Neural progenitor cell (in vitro differentiated cells): ENCODE results near the gene TSPAN32. TPM values are rescaled to one million over a fixed set of nuclear protein-coding genes. Genes with fewer than 3 reads are reported as not detected.

Experiments
- DNase-seq: peaks from one replicate; pipeline ENCODE4 v3.0.0-alpha.2; 2016; ENCODE audit warnings: low spot score
- H2AFZ ChIP-seq: fragments of 200-600 bp; sonication (generic); replicated peaks from 2 replicates; pipeline ENCODE4 v1.6.1; 2016; ENCODE audit warnings: antibody characterized with exemption
- H3F3A ChIP-seq: fragments of 200-600 bp; sonication (generic); 2 replicates; pipeline ENCODE4 v1.6.1; 2016; ENCODE audit warnings: antibody characterized with exemption, low read depth
- H3K27ac ChIP-seq: fragments of 200-600 bp; sonication (generic); 2 replicates; pipeline ENCODE4 v1.5.1; 2016; ENCODE audit warnings: mild to moderate bottlenecking
- H3K27me3 ChIP-seq: fragments of 200-600 bp; sonication (generic); 2 replicates; pipeline ENCODE4 v1.6.1; 2016; ENCODE audit warnings: mild to moderate bottlenecking, moderate library complexity
- H3K36me3 ChIP-seq: fragments of 200-600 bp; sonication (generic); 2 replicates; pipeline ENCODE4 v1.5.1; 2016
- H3K4me1 ChIP-seq: fragments of 200-600 bp; sonication (generic); 2 replicates; pipeline ENCODE4 v1.6.1; 2016; ENCODE audit warnings: mixed run types
- H3K4me2 ChIP-seq: fragments of 200-600 bp; sonication (generic); 2 replicates; pipeline ENCODE4 v1.6.1; 2016
- H3K4me3 ChIP-seq: fragments of 200-600 bp; sonication (generic); 2 replicates; pipeline ENCODE4 v1.5.1; 2016
- H3K79me2 ChIP-seq: fragments of 200-600 bp; sonication (generic); 2 replicates; pipeline ENCODE4 v1.6.1; 2016; ENCODE audit warnings: low read depth
- H3K9ac ChIP-seq: fragments of 200-600 bp; sonication (generic); 2 replicates; pipeline ENCODE4 v1.6.1; 2016
- H3K9me3 ChIP-seq: fragments of 200-600 bp; sonication (generic); 2 replicates; pipeline ENCODE4 v1.5.1; 2016; ENCODE audit warnings: low read depth
- H4K20me1 ChIP-seq: fragments of 200-600 bp; sonication (generic); 2 replicates; pipeline ENCODE4 v1.6.1; 2016; ENCODE audit warnings: low read depth
- H3K27ac Mint-ChIP-seq: 3 replicates; pipeline ENCODE4 v1.8.0; 2021; ENCODE audit warnings: mixed read lengths
- H3K27me3 Mint-ChIP-seq: 2 replicates; pipeline ENCODE4 v1.8.0; 2022; ENCODE audit warnings: low read depth, mild to moderate bottlenecking, inconsistent platforms, moderate library complexity, mixed read lengths; ENCODE audit not compliant: insufficient read depth
- H3K36me3 Mint-ChIP-seq: 3 replicates; pipeline ENCODE4 v1.8.0; 2021; ENCODE audit warnings: mixed read lengths
- H3K4me1 Mint-ChIP-seq: 3 replicates; pipeline ENCODE4 v1.8.0; 2021; ENCODE audit warnings: mixed read lengths
- H3K4me3 Mint-ChIP-seq: 3 replicates; pipeline ENCODE4 v1.8.0; 2021; ENCODE audit warnings: mild to moderate bottlenecking, moderate library complexity, mixed read lengths
- H3K9me3 Mint-ChIP-seq: 3 replicates; pipeline ENCODE4 v1.8.0; 2020; ENCODE audit warnings: mixed read lengths
- EZH2 ChIP-seq: fragments of 200-600 bp; sonication (generic); IDR thresholded peaks from 2 replicates; pipeline ENCODE4 v1.6.1; 2017; ENCODE audit warnings: antibody characterized with exemption, mild to moderate bottlenecking, moderate library complexity
- EZH2phosphoT487 ChIP-seq: fragments of 200-600 bp; sonication (generic); IDR thresholded peaks from 2 replicates; pipeline ENCODE4 v1.6.1; 2017; ENCODE audit warnings: antibody characterized with exemption
- total RNA-seq: library from RNA; depleted of rRNA; stranded (reverse); fragments of >200 nt; gene quantifications from 2 replicates; pipeline ENCODE4 v1.2.3, GENCODE V29; 2015; ENCODE audit warnings: low replicate concordance
- TF ChIP-seq, protein P1 (sequence below): fragments of 200-600 bp; sonication (generic); IDR thresholded peaks from 2 replicates; pipeline ENCODE4 v1.5.1; 2017; ENCODE audit warnings: antibody characterized with exemption, mild to moderate bottlenecking

TSPAN32 gene
- total RNA-seq, 1 donor from 2014 or later, result not detected

DNA sequence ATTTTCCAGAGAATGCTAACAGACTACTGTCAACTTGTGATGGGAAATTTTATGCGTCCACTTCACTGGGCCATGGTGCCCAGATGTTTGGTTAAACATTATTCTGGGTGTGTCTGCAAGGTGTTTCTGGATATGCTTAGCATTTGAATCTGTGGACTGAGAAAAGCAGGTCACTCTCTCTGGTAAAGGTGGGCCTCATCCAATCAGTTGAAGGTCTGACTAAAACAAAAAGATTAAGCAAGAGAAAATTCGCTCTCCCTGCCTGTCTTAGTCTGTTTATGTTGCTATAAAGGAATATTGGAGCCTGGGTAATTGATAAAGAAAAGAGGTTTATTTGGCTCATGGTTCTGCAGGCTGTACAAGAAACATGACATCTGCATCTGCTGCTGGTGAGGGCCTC, 43.2 kb downstream of the TSPAN32 start:
- Mint-ChIP-seq H3K27me3 (peaks cover 10% of the 10 kb centered on the region), H3K4me1 (no peaks in the 10 kb centered on the region), H3K9me3 (peaks cover 9% of the 10 kb centered on the region), H3K4me3 (no peak overlapping the region), H3K27ac (no peak overlapping the region), H3K36me3 (no peaks in the 10 kb centered on the region)
- Histone ChIP-seq H3F3A (no peaks in the 10 kb centered on the region), H4K20me1 (no peaks in the 10 kb centered on the region), H3K9me3 (no peaks in the 10 kb centered on the region), H3K9ac (no peak overlapping the region), H3K36me3 (no peaks in the 10 kb centered on the region), H3K27ac (no peak overlapping the region), H3K27me3 (no peaks in the 10 kb centered on the region), H3K4me1 (no peaks in the 10 kb centered on the region), H3K79me2 (no peaks in the 10 kb centered on the region), H3K4me3 (no peak overlapping the region), H3K4me2 (no peak overlapping the region), H2AFZ (no peak overlapping the region)
- DNase-seq, result no peak
- no peak for TF ChIP-seq EZH2
- TF ChIP-seq, protein P1, sequence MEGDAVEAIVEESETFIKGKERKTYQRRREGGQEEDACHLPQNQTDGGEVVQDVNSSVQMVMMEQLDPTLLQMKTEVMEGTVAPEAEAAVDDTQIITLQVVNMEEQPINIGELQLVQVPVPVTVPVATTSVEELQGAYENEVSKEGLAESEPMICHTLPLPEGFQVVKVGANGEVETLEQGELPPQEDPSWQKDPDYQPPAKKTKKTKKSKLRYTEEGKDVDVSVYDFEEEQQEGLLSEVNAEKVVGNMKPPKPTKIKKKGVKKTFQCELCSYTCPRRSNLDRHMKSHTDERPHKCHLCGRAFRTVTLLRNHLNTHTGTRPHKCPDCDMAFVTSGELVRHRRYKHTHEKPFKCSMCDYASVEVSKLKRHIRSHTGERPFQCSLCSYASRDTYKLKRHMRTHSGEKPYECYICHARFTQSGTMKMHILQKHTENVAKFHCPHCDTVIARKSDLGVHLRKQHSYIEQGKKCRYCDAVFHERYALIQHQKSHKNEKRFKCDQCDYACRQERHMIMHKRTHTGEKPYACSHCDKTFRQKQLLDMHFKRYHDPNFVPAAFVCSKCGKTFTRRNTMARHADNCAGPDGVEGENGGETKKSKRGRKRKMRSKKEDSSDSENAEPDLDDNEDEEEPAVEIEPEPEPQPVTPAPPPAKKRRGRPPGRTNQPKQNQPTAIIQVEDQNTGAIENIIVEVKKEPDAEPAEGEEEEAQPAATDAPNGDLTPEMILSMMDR, result no peak
- TF ChIP-seq EZH2phosphoT487, result no peak

DNA sequence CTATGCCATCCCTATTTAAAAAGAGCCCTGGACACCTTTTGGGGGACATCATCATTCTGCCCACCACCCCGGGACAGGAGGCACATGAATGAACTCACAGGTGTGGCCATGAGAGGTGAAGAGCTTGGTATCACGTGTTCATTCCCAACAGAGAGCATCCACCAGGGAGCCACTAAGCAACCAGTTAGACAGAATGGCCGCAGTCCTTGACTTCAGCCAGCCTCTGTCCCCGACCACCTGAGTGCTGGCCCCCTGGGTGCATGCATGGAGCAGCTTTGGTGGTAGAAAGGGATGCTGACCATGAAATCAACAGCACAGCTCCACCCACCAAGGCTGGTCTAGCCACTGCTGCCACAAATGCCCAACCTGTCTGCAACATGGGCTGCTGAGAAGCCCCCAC, 44.2 kb downstream of the TSPAN32 start:
- no peak overlapping the region for H3K4me3 Mint-ChIP-seq
- Histone ChIP-seq H3K27ac (no peak overlapping the region), H3K27me3 (no peaks in the 10 kb centered on the region), H3K4me1 (no peaks in the 10 kb centered on the region), H3K9ac (no peak overlapping the region), H3K4me2 (no peak overlapping the region), H2AFZ (no peak overlapping the region), H4K20me1 (no peaks in the 10 kb centered on the region), H3K9me3 (no peaks in the 10 kb centered on the region), H3K79me2 (no peaks in the 10 kb centered on the region), H3K36me3 (no peaks in the 10 kb centered on the region), H3F3A (no peaks in the 10 kb centered on the region), H3K4me3 (no peak overlapping the region)
- DNase-seq, result no peak
- H3K27ac Mint-ChIP-seq, result no peak overlapping the region
- TF ChIP-seq EZH2 (no peak), EZH2phosphoT487 (no peak)
- TF ChIP-seq, protein P1, result no peak
- peaks cover 14% of the 10 kb centered on the region for H3K9me3 Mint-ChIP-seq
- H3K36me3 Mint-ChIP-seq, result no peaks in the 10 kb centered on the region
- H3K27me3 Mint-ChIP-seq, result peaks cover 13% of the 10 kb centered on the region
- H3K4me1 Mint-ChIP-seq, result no peaks in the 10 kb centered on the region

DNA sequence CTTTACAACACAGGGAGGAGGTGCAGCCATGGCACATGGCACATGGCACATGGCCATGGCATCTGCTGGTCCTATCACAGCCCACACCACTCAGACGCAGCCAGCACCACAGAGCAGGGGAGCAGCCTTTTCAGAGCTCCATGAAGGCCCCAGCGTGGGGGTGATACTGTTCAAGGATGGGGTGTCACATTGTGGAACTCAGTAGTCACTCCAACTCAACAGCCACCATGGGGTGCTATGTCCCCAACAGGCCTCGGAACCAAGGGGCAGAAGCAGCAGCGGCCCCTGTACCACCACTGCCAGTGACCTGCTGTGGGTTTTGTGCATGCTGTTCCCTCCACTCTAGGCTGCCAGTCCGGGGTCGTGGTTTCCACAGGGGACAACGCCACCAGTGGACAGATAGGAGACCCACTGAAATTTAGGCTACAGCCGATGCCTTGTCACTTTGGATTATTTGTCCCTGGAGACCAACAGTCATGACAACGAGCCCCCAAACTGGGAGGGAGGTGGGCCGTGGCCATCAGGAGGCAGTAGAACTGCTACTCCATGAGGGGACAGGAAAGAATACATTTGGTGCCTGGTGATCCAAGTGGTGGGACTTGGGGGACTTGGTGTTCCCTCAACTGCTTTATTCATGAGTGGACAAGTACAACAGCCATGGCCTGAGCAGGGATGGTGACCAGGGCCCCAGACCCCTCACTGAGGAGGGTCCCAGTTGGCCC, 44.9 kb downstream of the TSPAN32 start:
- peaks cover 15% of the 10 kb centered on the region for H3K27me3 Mint-ChIP-seq
- Histone ChIP-seq H3K9me3 (no peaks in the 10 kb centered on the region), H4K20me1 (no peaks in the 10 kb centered on the region), H3K4me1 (no peaks in the 10 kb centered on the region), H3F3A (no peaks in the 10 kb centered on the region), H3K79me2 (no peaks in the 10 kb centered on the region), H2AFZ (no peak overlapping the region), H3K4me3 (no peak overlapping the region), H3K36me3 (no peaks in the 10 kb centered on the region), H3K4me2 (no peak overlapping the region), H3K27ac (no peak overlapping the region), H3K9ac (no peak overlapping the region), H3K27me3 (no peaks in the 10 kb centered on the region)
- no peak for DNase-seq
- H3K36me3 Mint-ChIP-seq, result no peaks in the 10 kb centered on the region
- H3K27ac Mint-ChIP-seq, result no peak overlapping the region
- H3K4me3 Mint-ChIP-seq, result no peak overlapping the region
- H3K9me3 Mint-ChIP-seq, result peaks cover 14% of the 10 kb centered on the region
- H3K4me1 Mint-ChIP-seq, result no peaks in the 10 kb centered on the region
- TF ChIP-seq EZH2phosphoT487, result no peak
- no peak for TF ChIP-seq EZH2
- TF ChIP-seq, protein P1, result no peak
